Measurements from ENCODE around the gene PPFIBP2.

DNA sequence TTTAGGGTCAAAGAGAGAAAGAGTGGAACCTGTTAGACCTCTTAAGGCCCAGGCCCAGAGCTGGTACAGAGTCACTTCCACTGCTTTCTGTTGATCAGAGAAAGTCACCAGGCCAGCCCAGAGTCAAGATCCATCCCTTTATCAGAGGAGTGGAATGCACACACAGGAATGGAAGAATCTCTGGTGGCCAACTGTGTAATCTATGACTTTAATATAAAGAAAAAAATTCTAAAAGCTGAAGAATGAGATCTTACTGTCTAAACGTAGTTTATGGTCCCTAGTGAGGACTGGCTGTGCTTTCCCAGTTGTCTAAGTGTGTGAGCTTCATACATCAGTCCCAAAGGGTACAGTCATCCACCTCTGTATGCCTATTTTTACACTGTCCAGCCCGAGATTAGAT, 51.0 kb downstream of the PPFIBP2 start:
- TF ChIP-seq EP300 (IDR thresholded peaks at IDR 0.05) (no peak), POLR2A (IDR thresholded peaks at IDR 0.05) (no peak), CTCF (IDR thresholded peaks at IDR 0.05) (no peak), POLR2AphosphoS5 (IDR thresholded peaks at IDR 0.05) (no peak)
